Smooth muscle cell (in vitro differentiated cells): Measurements from ENCODE around the gene FBXL13. TPM values are rescaled to one million over a fixed set of nuclear protein-coding genes. Genes with fewer than 3 reads are reported as not detected.

Source experiments
- DNase-seq: peaks from one replicate; lab custom pipeline; 2025; ENCODE audit not compliant: unreplicated experiment; lab: John Stamatoyannopoulos, UW
- H2AFZ ChIP-seq: fragments of 200-600 bp; sonication (generic); 2 replicates; pipeline ENCODE4 v1.6.0; 2016; ENCODE audit warnings: antibody characterized with exemption, low read depth, mild to moderate bottlenecking
- H3F3A ChIP-seq: fragments of 200-600 bp; sonication (generic); 2 replicates; pipeline ENCODE4 v1.6.0; 2017; ENCODE audit warnings: antibody characterized with exemption, low read depth
- H3K27ac ChIP-seq: fragments of 200-600 bp; sonication (generic); 2 replicates; pipeline ENCODE4 v1.5.1; 2016; ENCODE audit warnings: low read depth, mild to moderate bottlenecking
- H3K27me3 ChIP-seq: fragments of 200-600 bp; sonication (generic); 2 replicates; pipeline ENCODE4 v1.6.1; 2016; ENCODE audit warnings: low read depth, mild to moderate bottlenecking
- H3K36me3 ChIP-seq: fragments of 200-600 bp; sonication (generic); 2 replicates; pipeline ENCODE4 v1.5.1; 2016; ENCODE audit warnings: low read depth
- H3K4me1 ChIP-seq: fragments of 200-600 bp; sonication (generic); 2 replicates; pipeline ENCODE4 v1.5.1; 2016; ENCODE audit warnings: low read depth
- H3K4me2 ChIP-seq: fragments of 200-600 bp; sonication (generic); 2 replicates; pipeline ENCODE4 v1.6.0; 2016; ENCODE audit warnings: mild to moderate bottlenecking
- H3K4me3 ChIP-seq: fragments of 200-600 bp; sonication (generic); 2 replicates; pipeline ENCODE4 v1.5.1; 2016; ENCODE audit warnings: mild to moderate bottlenecking
- H3K79me2 ChIP-seq: fragments of 200-600 bp; sonication (generic); 2 replicates; pipeline ENCODE4 v1.6.0; 2016; ENCODE audit warnings: low read depth, mild to moderate bottlenecking
- H3K9ac ChIP-seq: fragments of 200-600 bp; sonication (generic); 2 replicates; pipeline ENCODE4 v1.6.0; 2016; ENCODE audit warnings: low read depth
- H3K9me3 ChIP-seq: fragments of 200-600 bp; sonication (generic); replicated peaks from 2 replicates; pipeline ENCODE4 v1.5.1; 2016; ENCODE audit warnings: low read depth
- H4K20me1 ChIP-seq: fragments of 200-600 bp; sonication (generic); 2 replicates; pipeline ENCODE4 v1.6.0; 2016; ENCODE audit warnings: low read depth
- CTCF ChIP-seq: fragments of 200-600 bp; sonication (generic); IDR thresholded peaks from 2 replicates; pipeline ENCODE4 v1.5.1; 2017; ENCODE audit warnings: borderline replicate concordance, mild to moderate bottlenecking, antibody characterized with exemption; ENCODE audit not compliant: insufficient read depth, poor library complexity, severe bottlenecking
- WGBS: methylation state at CpG from one replicate; pipeline ENCODE4 v1.1.7; 2016; ENCODE audit warnings: low lambda C conversion rate; 5-methylcytosine and 5-hydroxymethylcytosine counted together
- polyA plus RNA-seq: library from polyadenylated mRNA; unstranded; fragments of >200 nt; fragmentation: Nextera tagmentation; extraction: Ambion mirVana; gene quantifications from 2 replicates; pipeline ENCODE4 v1.2.1, GENCODE V29; 2016
- total RNA-seq: library from RNA; depleted of rRNA; stranded (reverse); fragments of >200 nt; gene quantifications from 2 replicates; pipeline ENCODE4 v1.2.3, GENCODE V29; 2014

The FBXL13 gene
- total and polyA plus RNA-seq, 2 experiments from 2014 or later = 2.6 to 12.1 TPM

- Histone ChIP-seq H3K4me2 (peak overlapping the region; percentile 61), H3K4me1 (peaks cover 26% of the 10 kb centered on the region), H3F3A (peaks cover 30% of the 10 kb centered on the region), H3K4me3 (no peak overlapping the region), H3K36me3 (no peaks in the 10 kb centered on the region), H3K27me3 (no peaks in the 10 kb centered on the region), H3K79me2 (no peaks in the 10 kb centered on the region), H4K20me1 (no peaks in the 10 kb centered on the region), H3K9me3 (no peaks in the 10 kb centered on the region), H2AFZ (no peak overlapping the region), H3K27ac (peak overlapping the region; percentile 99), H3K9ac (peak overlapping the region; percentile 91)
- WGBS = 55% methylated on average over 3 of the region's 3 CpGs
- DNase-seq = no peak
- TF ChIP-seq CTCF = no peak
Observed at GRCh38 chr7:102875700-102876295, 198.8 kb downstream of the FBXL13 start.

- DNase-seq = no peak
- Histone ChIP-seq H3K4me2 (peak overlapping the region; percentile 61), H3K79me2 (no peaks in the 10 kb centered on the region), H3K4me1 (peaks cover 26% of the 10 kb centered on the region), H3K4me3 (no peak overlapping the region), H3K27me3 (no peaks in the 10 kb centered on the region), H3K9ac (peak overlapping the region; percentile 91), H3K9me3 (no peaks in the 10 kb centered on the region), H4K20me1 (no peaks in the 10 kb centered on the region), H3K36me3 (no peaks in the 10 kb centered on the region), H3F3A (peaks cover 30% of the 10 kb centered on the region), H3K27ac (peak overlapping the region; percentile 99), H2AFZ (no peak overlapping the region)
- no peak for TF ChIP-seq CTCF
- WGBS = 34% methylated on average over 1 of the region's 1 CpG
Observed at GRCh38 chr7:102874966-102875365, 199.6 kb downstream of the FBXL13 start.

GRCh38 chr7:102874166-102874829 is 200.3 kb downstream of the FBXL13 start:
- no peaks in the 10 kb centered on the region for H3K36me3 ChIP-seq
- WGBS = 63% methylated on average over 5 of the region's 5 CpGs
- no peak for DNase-seq
- peak overlapping the region; percentile 99 for H3K27ac ChIP-seq
- H3K4me2 ChIP-seq = peak overlapping the region; percentile 61
- no peaks in the 10 kb centered on the region for H3K9me3 ChIP-seq
- no peaks in the 10 kb centered on the region for H3K79me2 ChIP-seq
- H3K27me3 ChIP-seq = no peaks in the 10 kb centered on the region
- peak overlapping the region; percentile 91 for H3K9ac ChIP-seq
- no peaks in the 10 kb centered on the region for H4K20me1 ChIP-seq
- TF ChIP-seq CTCF = no peak
- no peak overlapping the region for H3K4me3 ChIP-seq
- peaks cover 30% of the 10 kb centered on the region for H3F3A ChIP-seq
- peaks cover 26% of the 10 kb centered on the region for H3K4me1 ChIP-seq
- H2AFZ ChIP-seq = no peak overlapping the region
